Activated CD8-positive, alpha-beta memory T cell treated with anti-CD3 and anti-CD28 coated beads, Interleukin-2, amount 10 ng/mL, durations not matched to agents 7 days and 5 days (primary cell): ENCODE results near the gene TOPBP1. TPM values are rescaled to one million over a fixed set of nuclear protein-coding genes. Genes with fewer than 3 reads are reported as not detected.

ENCODE experiments used
- ATAC-seq: fragments of 150-1000 bp; cut with Tn5 transposase; one replicate; pipeline ENCODE4 v1.10.0; 2021; ENCODE audit warnings: moderate library complexity
- CTCF ChIA-PET: fragments of 350-600 bp; sonication (Branson Sonifier 250); formaldehyde crosslinking; loops from one replicate; lab custom pipeline; 2021; ENCODE audit warnings: antibody characterized with exemption; lab: Charles Lee
- DNase-seq: peaks from one replicate; pipeline ENCODE4 v3.0.0-alpha.2; 2020
- H3K27ac Mint-ChIP-seq: one replicate; pipeline ENCODE4 v1.8.0; 2021; ENCODE audit warnings: mild to moderate bottlenecking, mixed read lengths
- H3K27me3 Mint-ChIP-seq: one replicate; pipeline ENCODE4 v1.8.0; 2021; ENCODE audit warnings: mixed read lengths
- H3K36me3 Mint-ChIP-seq: one replicate; pipeline ENCODE4 v1.8.0; 2021; ENCODE audit warnings: mild to moderate bottlenecking, mixed read lengths
- H3K4me1 Mint-ChIP-seq: one replicate; pipeline ENCODE4 v1.8.0; 2021; ENCODE audit warnings: mixed read lengths
- H3K4me3 Mint-ChIP-seq: one replicate; pipeline ENCODE4 v1.8.0; 2021; ENCODE audit warnings: mild to moderate bottlenecking, moderate library complexity, mixed read lengths
- H3K9me3 Mint-ChIP-seq: one replicate; pipeline ENCODE4 v1.8.0; 2022; ENCODE audit warnings: low read depth, mixed read lengths
- total RNA-seq, 2 experiments: library from RNA; stranded (reverse); gene quantifications; one replicate each; pipeline ENCODE4 v1.2.3, GENCODE V29; 2021

The TOPBP1 gene
- 100 to 1,000 TPM; 103 to 108 TPM for total RNA-seq

DNA sequence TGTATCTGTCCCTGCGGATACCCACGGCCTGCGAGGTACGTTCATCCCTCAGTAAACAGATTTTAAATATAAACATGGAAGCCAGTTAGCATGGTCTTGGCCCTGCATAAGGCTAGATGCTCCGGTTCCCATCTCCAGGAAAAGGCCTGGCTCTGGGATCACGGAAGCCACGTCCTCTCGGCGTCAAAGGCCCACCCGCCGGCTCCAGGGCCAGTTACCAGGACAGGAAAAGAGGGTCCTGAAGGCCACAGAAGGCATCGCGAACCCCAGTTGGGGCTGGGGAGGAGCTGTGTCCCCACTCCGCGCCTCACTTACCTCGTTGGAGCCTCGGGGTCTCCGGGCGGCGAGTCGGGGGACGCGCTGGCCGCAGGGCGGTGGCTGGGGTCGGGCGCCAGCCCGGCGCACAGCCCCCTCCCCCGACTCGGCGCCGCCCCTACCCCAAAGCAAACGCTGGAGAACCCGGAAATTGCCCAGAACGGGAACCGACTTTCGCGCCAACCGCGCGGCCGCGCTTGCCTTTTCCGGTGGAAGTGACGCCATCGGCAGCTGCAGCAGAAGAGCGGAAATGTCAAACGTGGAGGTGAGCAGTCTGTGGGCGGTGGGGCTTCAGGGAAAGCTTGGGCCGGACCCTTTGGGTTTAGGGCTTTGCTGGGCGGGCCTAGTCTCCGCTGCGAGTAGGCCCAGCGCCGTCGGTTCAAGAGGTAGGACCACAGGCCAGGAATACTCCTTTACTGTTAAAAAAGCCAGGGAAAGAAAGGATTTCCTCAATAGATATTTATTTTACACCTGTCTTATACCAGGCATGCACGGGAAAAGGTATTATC lies at the start of gene TOPBP1:
TOPBP1 (minus strand) TSS at position 488 of the 824 bp plus-strand sequence. CDS start 814 bp downstream, outside the sequence.
- peak; percentile 94 for DNase-seq
- no peaks in the 10 kb centered on the region for H3K9me3 Mint-ChIP-seq
- peak within 1 kb of the TSS; percentile 98 for H3K27ac Mint-ChIP-seq
- H3K36me3 Mint-ChIP-seq = peaks cover 30% of the 10 kb centered on the region
- H3K4me3 Mint-ChIP-seq = peak within 1 kb of the TSS; percentile 92
- ATAC-seq = peak; percentile 90
- no peaks in the 10 kb centered on the region for H3K27me3 Mint-ChIP-seq
- CTCF ChIA-PET = interaction anchor here (0.6 to 1.5 kb wide), 3 partner anchors 22 to 937 kb away, joined by 3 read pairs; no protein-coding TSS in a partner anchor
- H3K4me1 Mint-ChIP-seq = peaks cover 43% of the 10 kb centered on the region

GRCh38 chr3:133711013-133711412 lies 49.3 kb upstream of the TOPBP1 start:
- H3K4me3 Mint-ChIP-seq = no peak overlapping the region
- ATAC-seq (no peak), DNase-seq (no peak)
- CTCF ChIA-PET = no interaction called here
- H3K9me3 Mint-ChIP-seq = no peaks in the 10 kb centered on the region
- no peak overlapping the region for H3K27ac Mint-ChIP-seq
- peaks cover 8% of the 10 kb centered on the region for H3K27me3 Mint-ChIP-seq
- H3K4me1 Mint-ChIP-seq = no peaks in the 10 kb centered on the region
- H3K36me3 Mint-ChIP-seq = no peaks in the 10 kb centered on the region

- Mint-ChIP-seq H3K27me3 (peaks cover 15% of the 10 kb centered on the region), H3K36me3 (no peaks in the 10 kb centered on the region), H3K4me1 (no peaks in the 10 kb centered on the region), H3K9me3 (no peaks in the 10 kb centered on the region), H3K4me3 (no peak overlapping the region), H3K27ac (no peak overlapping the region)
- no peak for ATAC-seq
- CTCF ChIA-PET = no interaction called here
- no peak for DNase-seq
Measured at GRCh38 chr3:133709139-133709750, 47.5 kb upstream of the TOPBP1 start.

- H3K36me3 Mint-ChIP-seq = no peaks in the 10 kb centered on the region
- no peak overlapping the region for H3K4me3 Mint-ChIP-seq
- H3K27me3 Mint-ChIP-seq = peaks cover 17% of the 10 kb centered on the region
- H3K4me1 Mint-ChIP-seq = no peaks in the 10 kb centered on the region
- CTCF ChIA-PET = no interaction called here
- ATAC-seq (no peak), DNase-seq (no peak)
- no peaks in the 10 kb centered on the region for H3K9me3 Mint-ChIP-seq
- no peak overlapping the region for H3K27ac Mint-ChIP-seq
Measured at GRCh38 chr3:133706033-133706432, 44.3 kb upstream of the TOPBP1 start.

GRCh38 chr3:133703915-133704314 lies 42.2 kb upstream of the TOPBP1 start:
- Mint-ChIP-seq H3K36me3 (no peaks in the 10 kb centered on the region), H3K27me3 (peaks cover 11% of the 10 kb centered on the region), H3K4me1 (no peaks in the 10 kb centered on the region), H3K9me3 (no peaks in the 10 kb centered on the region), H3K4me3 (no peak overlapping the region), H3K27ac (no peak overlapping the region)
- no peak for DNase-seq
- CTCF ChIA-PET = no interaction called here
- no peak for ATAC-seq

- ATAC-seq (no peak), DNase-seq (no peak)
- no peaks in the 10 kb centered on the region for H3K36me3 Mint-ChIP-seq
- CTCF ChIA-PET = no interaction called here
- H3K4me3 Mint-ChIP-seq = no peak overlapping the region
- no peak overlapping the region for H3K27ac Mint-ChIP-seq
- peaks cover 9% of the 10 kb centered on the region for H3K27me3 Mint-ChIP-seq
- H3K9me3 Mint-ChIP-seq = no peaks in the 10 kb centered on the region
- no peaks in the 10 kb centered on the region for H3K4me1 Mint-ChIP-seq
Measured at GRCh38 chr3:133701435-133702358, 40.0 kb upstream of the TOPBP1 start.

- ATAC-seq (no peak), DNase-seq (no peak)
- H3K36me3 Mint-ChIP-seq = no peaks in the 10 kb centered on the region
- H3K4me1 Mint-ChIP-seq = no peaks in the 10 kb centered on the region
- H3K9me3 Mint-ChIP-seq = no peaks in the 10 kb centered on the region
- H3K27me3 Mint-ChIP-seq = peaks cover 5% of the 10 kb centered on the region
- H3K4me3 Mint-ChIP-seq = no peak overlapping the region
- H3K27ac Mint-ChIP-seq = no peak overlapping the region
- CTCF ChIA-PET = no interaction called here
Measured at GRCh38 chr3:133700351-133700750, 38.6 kb upstream of the TOPBP1 start.

DNA sequence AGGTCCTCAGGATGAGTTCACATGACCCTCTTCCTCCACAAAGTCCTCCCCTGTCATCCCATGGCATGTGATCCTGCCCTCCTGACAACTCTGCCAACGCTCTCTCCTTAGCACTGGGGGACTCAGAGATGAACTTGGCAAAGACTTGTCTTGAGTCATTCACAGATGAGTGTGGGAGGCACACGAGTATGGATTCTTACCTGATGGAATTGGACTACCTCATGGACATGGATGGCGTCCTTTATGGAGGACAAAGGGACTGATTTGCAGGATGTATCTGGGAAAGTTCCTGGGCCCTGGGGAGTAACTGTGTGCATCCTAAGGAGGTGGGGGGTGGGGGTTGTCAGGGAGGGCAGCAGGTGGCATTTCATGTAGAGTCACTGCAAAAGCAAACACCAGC lies 38.2 kb upstream of the TOPBP1 start:
- no peak overlapping the region for H3K27ac Mint-ChIP-seq
- DNase-seq (no peak), ATAC-seq (no peak)
- H3K9me3 Mint-ChIP-seq = no peaks in the 10 kb centered on the region
- no peaks in the 10 kb centered on the region for H3K4me1 Mint-ChIP-seq
- no peaks in the 10 kb centered on the region for H3K36me3 Mint-ChIP-seq
- H3K27me3 Mint-ChIP-seq = peaks cover 3% of the 10 kb centered on the region
- no peak overlapping the region for H3K4me3 Mint-ChIP-seq
- CTCF ChIA-PET = no interaction called here

- DNase-seq = no peak
- ATAC-seq = no peak
- H3K27ac Mint-ChIP-seq = no peak overlapping the region
- H3K36me3 Mint-ChIP-seq = no peaks in the 10 kb centered on the region
- H3K4me1 Mint-ChIP-seq = no peaks in the 10 kb centered on the region
- CTCF ChIA-PET = no interaction called here
- peaks cover 3% of the 10 kb centered on the region for H3K27me3 Mint-ChIP-seq
- H3K4me3 Mint-ChIP-seq = no peak overlapping the region
- no peaks in the 10 kb centered on the region for H3K9me3 Mint-ChIP-seq
Measured at GRCh38 chr3:133699467-133699866, 37.7 kb upstream of the TOPBP1 start.

- Mint-ChIP-seq H3K36me3 (no peaks in the 10 kb centered on the region), H3K27me3 (no peaks in the 10 kb centered on the region), H3K9me3 (no peaks in the 10 kb centered on the region), H3K4me1 (no peaks in the 10 kb centered on the region), H3K27ac (no peak overlapping the region), H3K4me3 (no peak overlapping the region)
- no peak for DNase-seq
- CTCF ChIA-PET = no interaction called here
- no peak for ATAC-seq
Measured at GRCh38 chr3:133697960-133698359, 36.2 kb upstream of the TOPBP1 start.

DNA sequence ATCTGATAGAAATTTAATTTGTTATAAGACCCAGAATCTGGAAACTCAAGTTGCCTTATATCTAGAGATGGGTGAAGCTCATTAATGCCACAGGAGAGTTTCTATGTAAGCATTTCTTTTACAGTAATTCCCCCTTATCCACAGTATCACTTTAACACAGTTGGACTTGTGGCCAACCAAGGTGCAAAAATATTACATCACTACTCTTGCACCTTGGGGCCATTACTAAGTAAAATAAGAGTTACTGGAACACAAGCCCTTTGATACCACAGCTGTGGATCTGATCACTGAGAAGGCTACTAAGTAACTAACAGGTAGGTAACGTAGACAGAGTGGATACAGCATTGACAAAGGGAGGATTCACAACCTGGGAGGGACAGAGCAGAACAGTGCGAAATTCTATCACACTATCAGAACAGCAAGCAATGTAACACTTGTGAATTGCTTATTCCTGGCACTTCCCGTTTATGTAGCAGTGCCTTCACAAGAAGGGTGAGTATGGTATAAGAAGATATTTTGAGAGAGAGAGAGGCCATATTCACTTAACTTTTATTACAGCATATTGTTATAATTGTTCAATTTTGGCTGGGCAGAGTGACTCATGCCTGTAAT lies 33.9 kb upstream of the TOPBP1 start:
- CTCF ChIA-PET = no interaction called here
- Mint-ChIP-seq H3K36me3 (no peaks in the 10 kb centered on the region), H3K27me3 (no peaks in the 10 kb centered on the region), H3K4me3 (no peak overlapping the region), H3K27ac (no peak overlapping the region), H3K4me1 (no peaks in the 10 kb centered on the region), H3K9me3 (no peaks in the 10 kb centered on the region)
- DNase-seq (no peak), ATAC-seq (no peak)

GRCh38 chr3:133694288-133695268 lies 32.8 kb upstream of the TOPBP1 start:
- H3K4me1 Mint-ChIP-seq = no peaks in the 10 kb centered on the region
- ATAC-seq = no peak
- H3K9me3 Mint-ChIP-seq = no peaks in the 10 kb centered on the region
- CTCF ChIA-PET = no interaction called here
- no peaks in the 10 kb centered on the region for H3K27me3 Mint-ChIP-seq
- no peaks in the 10 kb centered on the region for H3K36me3 Mint-ChIP-seq
- no peak overlapping the region for H3K27ac Mint-ChIP-seq
- no peak overlapping the region for H3K4me3 Mint-ChIP-seq
- DNase-seq = no peak
